ENCODE results near the gene ARIH2. TPM values are rescaled to one million over a fixed set of nuclear protein-coding genes. Genes with fewer than 3 reads are reported as not detected.

The ARIH2 gene
- total RNA-seq, 1 donor from 2014 or later = 59.4 TPM

- no peaks in the 10 kb centered on the region for H3K4me1 ChIP-seq
- H3K36me3 ChIP-seq = peaks cover 0 to 14% of the 10 kb centered on the region in 2 donors
- intact Hi-C loops (cut with DNase I) = no loop called here
Observed at GRCh38 chr3:48881006-48881405, 37.6 kb upstream of the ARIH2 start.

GRCh38 chr3:48881652-48882114 is 37.0 kb upstream of the ARIH2 start:
- H3K9me3 ChIP-seq = no peaks in the 10 kb centered on the region
- H3K4me3 ChIP-seq = no peak overlapping the region
- H3K27me3 ChIP-seq = no peaks in the 10 kb centered on the region
- DNase-seq (ENCODE audit: extremely low spot score in 2 of 2) = no peak
- H3K4me1 ChIP-seq = no peaks in the 10 kb centered on the region
- intact Hi-C loops (cut with DNase I) = no loop called here
- peaks cover 0 to 14% of the 10 kb centered on the region in 2 donors for H3K36me3 ChIP-seq
- no peak overlapping the region for H3K27ac ChIP-seq
- TF ChIP-seq POLR2A (IDR thresholded peaks at IDR 0.05) (no peak), POLR2AphosphoS5 (IDR thresholded peaks at IDR 0.05; ENCODE audit: insufficient read depth in 1 of 2, low read depth in 1 of 2) (no peak), CTCF (IDR thresholded peaks at IDR 0.05) (no peak)

More at GRCh38 chr3:48881006-48881405, 37.6 kb upstream of the ARIH2 start:
- Histone ChIP-seq H3K27ac (no peak overlapping the region), H3K4me3 (no peak overlapping the region), H3K9me3 (no peaks in the 10 kb centered on the region), H3K27me3 (no peaks in the 10 kb centered on the region)
- no peak for DNase-seq (ENCODE audit: extremely low spot score in 2 of 2)
- no peak for TF ChIP-seq CTCF (IDR thresholded peaks at IDR 0.05)

- Histone ChIP-seq H3K4me1 (no peaks in the 10 kb centered on the region), H3K27me3 (no peaks in the 10 kb centered on the region), H3K27ac (no peak overlapping the region), H3K36me3 (peaks cover 0 to 6% of the 10 kb centered on the region in 2 donors), H3K4me3 (no peak overlapping the region), H3K9me3 (no peaks in the 10 kb centered on the region)
- intact Hi-C loops (cut with DNase I) = no loop called here
- TF ChIP-seq POLR2AphosphoS5 (IDR thresholded peaks at IDR 0.05; ENCODE audit: insufficient read depth in 1 of 2, low read depth in 1 of 2) = no peak
- no peak for TF ChIP-seq CTCF (IDR thresholded peaks at IDR 0.05)
- TF ChIP-seq POLR2A (IDR thresholded peaks at IDR 0.05) = no peak
- no peak for DNase-seq (ENCODE audit: extremely low spot score in 2 of 2)
Observed at GRCh38 chr3:48885753-48886152, 32.9 kb upstream of the ARIH2 start.

GRCh38 chr3:48891606-48892005 is 27.0 kb upstream of the ARIH2 start:
- H3K9me3 ChIP-seq = no peaks in the 10 kb centered on the region
- no peaks in the 10 kb centered on the region for H3K36me3 ChIP-seq
- H3K27me3 ChIP-seq = no peaks in the 10 kb centered on the region
- no peak for DNase-seq (ENCODE audit: extremely low spot score in 2 of 2)
- H3K4me3 ChIP-seq = no peak overlapping the region
- TF ChIP-seq CTCF (IDR thresholded peaks at IDR 0.05) (no peak), POLR2AphosphoS5 (IDR thresholded peaks at IDR 0.05; ENCODE audit: insufficient read depth in 1 of 2, low read depth in 1 of 2) (no peak), POLR2A (IDR thresholded peaks at IDR 0.05) (no peak)
- H3K4me1 ChIP-seq = no peaks in the 10 kb centered on the region
- H3K27ac ChIP-seq = no peak overlapping the region
- intact Hi-C loops (cut with DNase I) = no loop called here

GRCh38 chr3:48894516-48894915 is 24.1 kb upstream of the ARIH2 start:
- Histone ChIP-seq H3K9me3 (no peaks in the 10 kb centered on the region), H3K4me1 (peaks cover 15% of the 10 kb centered on the region), H3K27me3 (no peaks in the 10 kb centered on the region), H3K36me3 (no peaks in the 10 kb centered on the region), H3K4me3 (no peak overlapping the region), H3K27ac (no peak overlapping the region)
- TF ChIP-seq POLR2A (IDR thresholded peaks at IDR 0.05) (no peak), POLR2AphosphoS5 (IDR thresholded peaks at IDR 0.05; ENCODE audit: insufficient read depth in 1 of 2, low read depth in 1 of 2) (no peak), CTCF (IDR thresholded peaks at IDR 0.05) (no peak)
- intact Hi-C loops (cut with DNase I) = no loop called here
- no peak for DNase-seq (ENCODE audit: extremely low spot score in 2 of 2)
